Left ventricle myocardium superior (tissue), 1 donor: Measurements from ENCODE around the gene KLHL15. TPM values are rescaled to one million over a fixed set of nuclear protein-coding genes. Genes with fewer than 3 reads are reported as not detected.

ENCODE experiments used
- ATAC-seq: fragments of 200-7000 bp; cut with Tn5 transposase; one replicate; pipeline ENCODE4 v1.9.1; 2020; ENCODE audit warnings: mild to moderate bottlenecking, moderate library complexity
- DNase-seq: peaks from one replicate; pipeline ENCODE4 v3.0.0-alpha.2; 2020
- intact Hi-C: fragments of 100-400 bp; cut with micrococcal nuclease; formaldehyde crosslinking; loops from one replicate; pipeline ENCODE4 v1.11.0; 2022
- total RNA-seq: library from RNA; stranded (reverse); fragmentation: NEBNext Ultra II Directional; extraction: Animal tissue kit (Norgen Biotek cat#: 25700); gene quantifications from one replicate; pipeline ENCODE4 v1.2.1, GENCODE V29; 2021
- donor health status: DM: no; HTN: yes; CAD: no; lungs with severe emphysema.

KLHL15 gene
- total RNA-seq, 1 donor from 2014 or later, result 6.5 TPM

DNA sequence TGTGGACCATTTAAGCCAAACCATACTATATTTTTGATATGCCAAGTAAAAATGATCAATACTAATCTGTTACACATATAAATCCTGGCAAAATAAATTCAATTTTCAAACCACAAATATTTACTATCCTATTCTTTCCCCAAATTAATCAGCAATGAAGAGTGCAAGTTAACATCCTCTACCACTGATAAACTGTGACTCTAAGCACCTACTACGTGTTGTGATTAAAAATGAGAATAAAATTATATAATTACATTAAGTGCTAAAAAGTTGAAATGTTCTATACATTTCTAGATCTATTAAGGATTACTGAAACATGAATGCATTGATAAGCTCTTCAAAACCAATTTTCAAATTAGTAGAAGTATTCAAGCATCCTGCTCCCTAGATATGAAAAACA lies 3.4 kb downstream of the KLHL15 start:
- no peak for DNase-seq
- intact Hi-C loops, result loop anchor here (5.0 to 10.0 kb wide), 2 partner anchors 106 to 239 kb away; partner anchors contain the start of gene SAT1

GRCh38 chrX:24020306-24020876 lies 6.6 kb downstream of the KLHL15 start:
- intact Hi-C loops, result loop anchor here (5.0 to 10.0 kb wide), 2 partner anchors 103 to 236 kb away; partner anchors contain the start of gene SAT1
- DNase-seq (no peak), ATAC-seq (no peak)

More for the DNA sequence above, 3.4 kb downstream of the KLHL15 start:
- ATAC-seq, result no peak

DNA sequence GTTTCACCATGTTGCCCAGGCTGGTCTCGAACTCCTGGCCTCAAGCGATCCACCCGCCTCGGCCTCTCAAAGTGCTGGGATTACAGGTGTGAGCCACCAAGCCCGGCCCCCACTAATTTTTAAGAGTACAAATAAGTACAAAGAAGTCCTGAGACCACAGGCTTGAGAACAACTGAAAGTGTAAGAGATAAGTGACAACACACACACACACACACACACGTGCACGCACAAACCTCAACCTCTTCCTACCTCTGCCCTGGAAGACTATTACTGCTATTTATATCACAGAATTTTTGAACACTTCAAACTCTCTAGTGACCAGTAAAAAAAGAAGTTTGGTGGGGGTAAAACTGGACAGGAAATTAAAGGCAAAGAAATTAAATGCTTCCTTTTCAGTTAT lies 7.5 kb downstream of the KLHL15 start:
- DNase-seq (peak; percentile 28), ATAC-seq (peak; percentile 48)
- intact Hi-C loops, result no loop called here

DNA sequence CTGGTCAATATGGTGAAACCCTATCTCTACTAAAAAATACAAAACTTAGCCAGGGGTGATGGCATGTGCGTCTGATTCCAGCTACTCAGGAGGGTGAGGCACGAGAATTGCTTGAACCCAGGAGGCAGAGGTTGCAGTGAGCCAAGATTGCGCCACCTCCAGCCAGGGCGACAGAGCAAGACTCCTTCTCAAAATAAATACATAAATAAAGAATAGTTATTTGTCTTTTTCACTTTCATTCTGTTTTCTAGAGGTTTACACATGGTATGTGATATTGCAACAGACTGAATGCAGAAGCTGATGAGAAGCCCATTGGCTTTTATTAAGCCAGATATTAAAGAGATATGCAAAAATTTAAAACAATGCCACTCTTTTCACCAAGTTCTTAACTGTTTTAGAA lies 8.2 kb downstream of the KLHL15 start:
- ATAC-seq (no peak), DNase-seq (no peak)
- intact Hi-C loops, result no loop called here

DNA sequence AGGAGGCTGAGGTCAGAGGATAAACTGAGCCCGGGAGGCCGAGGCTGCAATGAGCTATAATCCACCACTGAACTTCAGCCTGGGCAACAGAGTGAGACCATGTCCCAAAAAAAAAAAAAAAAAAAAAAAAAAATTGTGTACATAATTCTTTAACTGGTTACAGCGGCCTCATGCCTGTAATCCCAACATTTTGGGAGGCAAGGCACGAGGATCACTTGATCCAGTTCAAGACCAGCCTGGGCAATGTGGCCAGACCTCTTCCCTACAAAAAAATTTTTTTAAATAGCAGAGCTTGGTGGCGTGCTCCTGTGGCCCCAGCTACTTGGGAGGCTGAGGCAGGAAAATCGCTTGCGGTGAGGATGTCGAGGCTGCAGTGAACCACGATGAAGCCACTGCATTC lies 9.3 kb downstream of the KLHL15 start:
- DNase-seq (no peak), ATAC-seq (no peak)
- intact Hi-C loops, result no loop called here

GRCh38 chrX:24014388-24015018 lies 12.5 kb downstream of the KLHL15 start:
- DNase-seq, result no peak
- intact Hi-C loops, result no loop called here
- ATAC-seq, result peak; percentile 71

GRCh38 chrX:24012266-24012665 lies 14.7 kb downstream of the KLHL15 start:
- intact Hi-C loops, result no loop called here
- no peak for ATAC-seq
- DNase-seq, result no peak

DNA sequence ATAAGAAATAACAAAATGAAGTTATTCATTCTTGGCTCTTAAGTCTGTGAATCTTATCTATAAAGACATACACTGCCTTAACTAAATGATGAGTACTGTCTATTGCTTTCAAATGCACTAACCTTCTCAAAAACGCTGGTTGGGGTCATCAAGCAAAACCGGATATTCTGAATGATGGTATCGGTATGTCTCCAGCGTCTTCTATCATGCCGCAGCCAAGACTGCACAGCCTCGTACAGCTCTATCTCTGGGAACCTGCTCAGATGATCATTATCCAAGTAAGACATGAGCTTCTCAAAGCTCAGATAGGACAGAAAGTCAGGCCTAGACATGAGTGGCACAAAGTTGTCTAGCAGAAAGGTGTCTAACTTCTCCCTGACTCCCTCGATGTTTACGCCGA lies 21.1 kb downstream of the KLHL15 start:
- no peak for ATAC-seq
- intact Hi-C loops, result no loop called here
- no peak for DNase-seq

DNA sequence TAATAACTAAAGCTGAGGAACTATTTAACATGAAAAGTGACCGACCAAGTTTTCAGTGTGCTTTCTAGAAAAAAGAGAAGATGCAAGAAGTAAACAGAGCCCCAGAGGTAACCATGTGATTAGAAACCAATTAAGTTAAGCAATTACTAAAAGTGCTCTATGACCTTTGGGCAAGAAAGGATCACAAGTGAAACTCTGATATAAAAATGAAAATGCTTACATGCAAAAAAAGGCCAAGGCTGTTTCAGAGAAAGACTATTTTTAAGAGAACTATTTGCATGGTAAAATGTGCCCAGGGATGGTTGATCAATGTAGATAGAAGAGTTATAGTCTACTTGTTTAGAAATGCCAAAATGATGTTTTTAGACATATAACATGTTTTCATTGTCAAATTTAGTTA lies 22.0 kb downstream of the KLHL15 start:
- ATAC-seq (no peak), DNase-seq (no peak)
- intact Hi-C loops, result no loop called here

GRCh38 chrX:24002792-24003191 lies 24.2 kb downstream of the KLHL15 start:
- intact Hi-C loops, result no loop called here
- ATAC-seq (no peak), DNase-seq (no peak)

DNA sequence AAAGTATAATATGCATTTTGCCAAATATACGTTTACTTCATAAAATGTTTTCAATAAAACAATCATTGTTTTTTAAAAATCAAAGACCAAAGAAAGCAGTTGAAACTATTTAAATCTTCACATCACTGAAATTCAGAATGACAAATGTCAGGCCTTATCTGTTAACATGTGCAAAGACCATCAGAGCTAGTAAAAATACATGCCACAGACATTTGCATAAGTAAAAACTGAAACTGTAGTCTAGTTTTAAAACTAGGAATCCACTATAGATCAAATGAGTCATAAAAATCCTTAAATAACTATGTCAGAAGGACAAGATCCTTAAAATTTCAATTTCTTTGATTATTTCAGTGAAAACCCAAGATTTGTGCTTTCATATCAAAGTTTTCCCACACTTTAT lies 24.8 kb downstream of the KLHL15 start:
- no peak for ATAC-seq
- intact Hi-C loops, result no loop called here
- no peak for DNase-seq

DNA sequence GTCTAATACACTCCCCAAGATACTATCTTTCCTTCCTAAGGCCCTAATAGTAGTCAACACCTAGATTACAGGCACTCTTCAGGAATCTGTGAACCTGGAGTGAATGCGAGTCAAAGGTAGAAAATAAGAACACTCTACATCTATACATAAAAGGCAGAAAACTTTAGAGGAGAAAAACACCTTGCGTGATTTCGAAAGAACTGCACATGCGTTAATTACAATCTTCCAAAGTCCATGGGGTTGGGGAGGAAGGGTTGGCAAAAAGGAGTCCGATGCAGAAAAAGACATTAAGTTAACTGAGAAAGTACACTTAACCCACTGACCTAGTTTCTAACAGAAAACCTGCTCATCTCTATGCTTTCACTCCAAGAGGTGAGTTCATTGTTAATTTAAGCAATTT lies 27.3 kb downstream of the KLHL15 start:
- DNase-seq (no peak), ATAC-seq (no peak)
- intact Hi-C loops, result no loop called here

- DNase-seq (no peak), ATAC-seq (no peak)
- intact Hi-C loops, result no loop called here
Measured at GRCh38 chrX:23993012-23993633, 33.9 kb downstream of the KLHL15 start.

DNA sequence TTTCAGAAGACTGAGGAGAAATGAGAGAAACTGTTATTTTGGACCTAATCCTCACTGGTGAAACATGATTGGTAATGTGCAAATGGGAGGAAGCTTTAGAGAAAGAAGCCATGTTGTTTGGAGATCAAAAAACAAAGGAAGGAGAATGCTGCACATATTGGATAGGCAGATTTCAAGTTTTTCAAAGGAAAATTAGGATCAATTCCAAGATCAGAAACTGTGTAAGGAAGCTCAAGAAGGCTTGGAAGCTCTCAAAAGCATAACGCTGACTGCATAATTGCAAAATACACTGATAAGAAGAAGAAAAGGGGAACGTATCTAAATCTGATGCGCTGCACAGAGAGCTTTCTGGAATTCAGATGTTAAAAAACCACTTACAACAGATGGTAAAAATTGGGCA lies 34.6 kb downstream of the KLHL15 start:
- no peak for DNase-seq
- intact Hi-C loops, result no loop called here
- ATAC-seq, result no peak

- no peak for DNase-seq
- intact Hi-C loops, result no loop called here
Measured at GRCh38 chrX:23990455-23990854, 36.5 kb downstream of the KLHL15 start.

DNA sequence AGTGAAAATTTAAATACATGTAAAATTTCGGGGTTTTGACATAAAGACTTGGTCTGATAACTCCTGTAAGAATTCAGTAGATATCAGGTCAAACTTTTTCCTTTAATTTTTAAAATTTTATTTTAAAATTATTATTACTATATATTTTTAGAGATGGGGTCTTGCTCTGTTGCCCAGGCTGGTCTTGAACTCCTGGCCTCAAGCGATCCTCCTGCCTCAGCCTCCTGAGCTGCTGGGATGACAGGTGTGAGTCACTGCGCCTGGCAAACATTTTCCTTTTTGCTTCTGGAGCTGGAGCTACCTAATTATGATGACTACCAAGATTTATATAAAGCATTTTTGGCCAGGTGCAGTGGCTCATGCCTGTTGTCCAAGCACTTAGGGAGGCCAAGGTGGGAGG lies 37.3 kb downstream of the KLHL15 start:
- intact Hi-C loops, result no loop called here
- ATAC-seq (no peak), DNase-seq (no peak)

More at GRCh38 chrX:23990455-23990854, 36.5 kb downstream of the KLHL15 start:
- ATAC-seq, result no peak

GRCh38 chrX:23982891-23983290 lies 44.1 kb downstream of the KLHL15 start:
- ATAC-seq (no peak), DNase-seq (no peak)
- intact Hi-C loops, result no loop called here

DNA sequence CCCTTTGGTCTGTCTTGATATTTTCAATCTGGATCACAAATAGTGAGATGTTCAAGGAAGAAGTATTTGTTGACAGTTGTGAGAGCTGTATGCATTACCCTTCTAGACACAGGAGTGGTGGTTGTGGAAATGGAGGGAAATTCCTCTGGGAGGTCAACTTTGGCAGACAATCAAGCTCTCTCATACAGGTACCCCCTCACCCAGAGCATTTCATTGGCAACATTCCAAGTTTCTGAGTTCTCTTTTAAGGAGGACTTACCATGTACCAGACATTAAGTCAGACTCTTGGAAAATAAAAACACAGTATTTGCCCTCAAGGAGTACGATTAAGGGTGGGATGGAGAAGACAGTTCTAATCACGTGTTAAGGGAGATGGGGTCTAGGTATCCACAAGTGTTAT lies 45.3 kb downstream of the KLHL15 start:
- ATAC-seq, result no peak
- intact Hi-C loops, result no loop called here
- no peak for DNase-seq

- DNase-seq, result no peak
- intact Hi-C loops, result no loop called here
- ATAC-seq, result no peak
Measured at GRCh38 chrX:23981222-23981621, 45.8 kb downstream of the KLHL15 start.

- DNase-seq, result no peak
- intact Hi-C loops, result no loop called here
- ATAC-seq, result no peak
Measured at GRCh38 chrX:23980011-23980441, 47.0 kb downstream of the KLHL15 start.

DNA sequence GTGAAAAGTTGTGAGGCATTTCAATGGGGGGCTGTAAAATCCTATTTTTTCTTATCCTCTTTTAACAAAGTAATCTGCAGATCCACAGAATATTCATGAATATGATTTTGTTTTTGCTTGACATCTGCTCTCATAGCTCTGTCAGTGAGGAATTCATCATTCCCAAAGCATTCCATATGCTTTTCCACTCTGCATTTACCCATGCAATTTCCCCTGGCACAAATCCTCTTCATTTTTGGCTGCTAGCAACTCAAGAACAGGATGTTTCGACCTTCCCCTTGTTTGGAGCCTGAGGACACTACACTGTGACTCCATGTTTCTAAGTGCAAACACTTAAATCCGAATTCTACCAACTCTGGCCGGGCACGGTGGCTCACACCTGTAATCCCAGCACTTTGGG lies 48.5 kb downstream of the KLHL15 start:
- DNase-seq (no peak), ATAC-seq (no peak)
- intact Hi-C loops, result no loop called here
